Immature natural killer cell (primary cell): ENCODE measurements around the gene ITGA2. TPM values are rescaled to one million over a fixed set of nuclear protein-coding genes. Genes with fewer than 3 reads are reported as not detected.

Experiments
- DNase-seq, 3 donors: peaks; one replicate each; pipeline ENCODE4 v3.0.0; 2022; ENCODE audit warnings: mixed read lengths in 1 of 3
- H3K27ac Mint-ChIP-seq, 6 donors: one replicate each; pipeline ENCODE4 v1.8.0; 2020; ENCODE audit warnings: mixed read lengths in 6 of 6, mild to moderate bottlenecking in 5 of 6, inconsistent platforms in 4 of 6, moderate library complexity in 3 of 6
- H3K27me3 Mint-ChIP-seq, 3 donors: one replicate each; pipeline ENCODE4 v1.8.0; 2020 to 2021; ENCODE audit warnings: low read depth in 3 of 3, mild to moderate bottlenecking in 3 of 3, mixed read lengths in 3 of 3, moderate library complexity in 3 of 3, inconsistent platforms in 1 of 3
- H3K36me3 Mint-ChIP-seq, 3 donors: one replicate each; pipeline ENCODE4 v1.8.0; 2020; ENCODE audit warnings: mixed read lengths in 3 of 3, inconsistent platforms in 2 of 3, mild to moderate bottlenecking in 2 of 3
- H3K4me1 Mint-ChIP-seq, 2 donors: one replicate each; pipeline ENCODE4 v1.8.0; 2020; ENCODE audit warnings: inconsistent platforms in 2 of 2, mild to moderate bottlenecking in 2 of 2, mixed read lengths in 2 of 2, moderate library complexity in 1 of 2
- H3K4me3 Mint-ChIP-seq, 5 donors: one replicate each; pipeline ENCODE4 v1.8.0; 2020; ENCODE audit warnings: mild to moderate bottlenecking in 5 of 5, mixed read lengths in 5 of 5, inconsistent platforms in 3 of 5, moderate library complexity in 3 of 5
- H3K9me3 Mint-ChIP-seq, 6 donors: one replicate each; pipeline ENCODE4 v1.8.0; 2020; ENCODE audit warnings: mild to moderate bottlenecking in 6 of 6, mixed read lengths in 6 of 6, inconsistent platforms in 4 of 6, moderate library complexity in 3 of 6
- polyA plus RNA-seq, 3 donors: library from polyadenylated mRNA; unstranded; fragments of 300-500 nt; fragmentation: Illumina TruSeq; gene quantifications; one replicate each; pipeline ENCODE4 v1.2.3, GENCODE V29; 2021

Gene ITGA2
- polyA plus RNA-seq, 3 donors from 2014 or later = not detected

DNA sequence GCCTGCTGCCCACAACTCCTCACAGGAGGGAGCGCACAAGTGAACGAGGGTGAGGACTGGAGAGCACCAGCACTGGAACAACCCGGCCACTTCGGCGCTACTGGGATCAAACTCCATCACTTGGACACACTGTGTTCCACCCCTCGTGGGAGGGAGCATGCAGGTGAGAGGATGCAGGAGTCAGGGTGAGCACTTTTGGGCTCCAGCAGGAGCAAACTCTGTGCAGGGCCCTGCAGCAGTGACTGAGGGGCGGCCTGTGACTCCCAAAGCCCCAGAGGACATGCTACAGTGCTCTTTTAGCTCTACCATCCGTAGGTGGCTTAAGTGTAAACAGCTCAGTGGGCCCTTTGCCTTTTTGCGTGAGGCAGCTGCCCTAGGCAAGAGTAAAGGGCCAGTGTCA lies 124.8 kb downstream of the ITGA2 start:
- peaks cover 15 to 16% of the 10 kb centered on the region in 2 donors for H3K4me1 Mint-ChIP-seq
- no peaks in the 10 kb centered on the region for H3K9me3 Mint-ChIP-seq
- no peak for DNase-seq
- H3K27me3 Mint-ChIP-seq = peaks cover 0 to 3% (median 0%) of the 10 kb centered on the region in 3 donors
- H3K27ac Mint-ChIP-seq = no peak overlapping the region
- peaks cover 0 to 3% (median 0%) of the 10 kb centered on the region in 3 donors for H3K36me3 Mint-ChIP-seq
- H3K4me3 Mint-ChIP-seq = no peak overlapping the region

DNA sequence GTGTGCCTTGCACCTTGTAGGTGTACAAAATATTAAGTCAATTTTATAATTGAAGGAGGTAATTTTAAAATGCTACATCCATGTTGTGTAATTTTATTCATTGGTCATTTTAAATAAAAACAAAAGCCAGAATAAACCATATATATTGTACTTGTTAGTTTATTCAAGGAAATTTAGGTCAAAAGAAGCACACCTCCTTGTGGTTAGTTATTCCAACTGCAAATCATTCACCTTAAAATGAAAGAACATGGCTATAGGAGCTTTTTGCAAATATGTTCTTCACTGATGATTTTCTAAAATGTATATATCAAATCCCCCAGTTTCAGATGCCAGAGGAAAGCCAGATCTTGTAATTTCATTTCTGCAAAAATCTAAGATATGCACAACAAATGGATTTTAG lies 125.8 kb downstream of the ITGA2 start:
- Mint-ChIP-seq H3K36me3 (peaks cover 0 to 3% (median 0%) of the 10 kb centered on the region in 3 donors), H3K27me3 (peaks cover 0 to 3% (median 2%) of the 10 kb centered on the region in 3 donors), H3K4me1 (peaks cover 9% of the 10 kb centered on the region in 2 donors), H3K9me3 (no peaks in the 10 kb centered on the region), H3K27ac (no peak overlapping the region), H3K4me3 (no peak overlapping the region)
- no peak for DNase-seq

DNA sequence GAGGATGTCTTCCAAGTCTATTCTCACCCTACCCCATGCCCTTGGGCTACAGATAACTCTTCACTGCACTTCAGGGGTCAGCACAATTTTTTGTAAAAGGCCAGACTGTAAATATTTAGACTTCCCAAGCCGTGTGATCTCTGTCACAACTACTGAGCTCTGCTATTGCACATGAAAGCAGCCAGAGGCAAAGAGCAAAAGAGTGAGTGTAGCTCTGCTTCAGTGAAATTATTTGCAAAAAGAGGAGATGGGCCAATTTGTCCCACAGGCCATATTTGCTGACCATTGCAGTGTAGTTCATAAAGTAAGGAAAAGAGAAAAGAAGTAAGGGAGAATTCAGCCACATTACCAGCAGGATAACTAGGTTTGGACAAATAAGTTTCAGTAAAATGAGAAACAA lies 127.4 kb downstream of the ITGA2 start:
- Mint-ChIP-seq H3K36me3 (peaks cover 0 to 3% (median 0%) of the 10 kb centered on the region in 3 donors), H3K4me3 (no peak overlapping the region), H3K27ac (no peak overlapping the region), H3K27me3 (peaks cover 0 to 3% (median 2%) of the 10 kb centered on the region in 3 donors), H3K4me1 (no peaks in the 10 kb centered on the region), H3K9me3 (no peaks in the 10 kb centered on the region)
- no peak for DNase-seq

DNA sequence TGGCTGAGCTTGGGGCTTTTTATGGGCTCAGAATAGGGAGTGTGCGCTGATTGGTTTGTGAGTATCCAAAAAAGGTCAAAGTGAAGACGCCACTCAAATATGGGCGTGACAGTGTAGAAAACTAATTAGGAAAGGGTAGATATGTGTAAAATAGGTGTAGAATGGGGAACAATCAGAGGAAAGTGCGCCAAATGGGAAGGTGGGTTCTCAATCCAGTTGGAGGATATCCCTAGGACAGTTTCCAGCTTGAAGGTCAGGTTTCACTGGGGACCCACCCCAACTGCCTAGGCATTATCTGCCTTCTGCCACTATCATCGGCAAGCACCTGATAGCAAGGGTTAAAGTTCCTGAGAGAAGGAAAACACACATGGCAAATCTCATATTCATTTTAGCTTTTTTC lies 129.7 kb downstream of the ITGA2 start:
- no peak overlapping the region for H3K4me3 Mint-ChIP-seq
- H3K27ac Mint-ChIP-seq = no peak overlapping the region
- H3K27me3 Mint-ChIP-seq = peaks cover 0 to 8% (median 2%) of the 10 kb centered on the region in 3 donors
- H3K9me3 Mint-ChIP-seq = no peaks in the 10 kb centered on the region
- DNase-seq = no peak
- H3K36me3 Mint-ChIP-seq = peaks cover 0 to 3% (median 0%) of the 10 kb centered on the region in 3 donors
- no peaks in the 10 kb centered on the region for H3K4me1 Mint-ChIP-seq

DNA sequence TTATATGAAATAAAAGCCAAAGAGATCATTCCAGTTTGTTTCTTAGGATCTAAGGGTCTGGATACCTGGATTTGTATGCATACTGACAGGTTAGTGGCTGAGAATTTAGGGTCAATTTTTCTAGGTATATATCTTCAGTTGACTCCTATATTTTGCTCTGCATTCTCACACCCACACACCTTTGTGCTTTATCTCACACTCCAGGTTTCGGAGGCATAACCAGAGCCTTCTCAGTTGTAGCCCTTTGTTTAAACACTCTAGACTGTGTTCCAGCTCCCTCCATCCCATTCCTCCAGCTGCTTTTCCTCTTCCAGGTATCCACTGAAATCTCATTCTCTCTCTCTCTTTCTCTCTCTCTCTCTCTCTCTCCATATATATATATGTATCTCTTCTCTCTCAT lies 131.0 kb downstream of the ITGA2 start:
- Mint-ChIP-seq H3K36me3 (peaks cover 0 to under 1% (median 0%) of the 10 kb centered on the region in 3 donors), H3K27me3 (peaks cover 0 to 8% (median 2%) of the 10 kb centered on the region in 3 donors), H3K4me1 (no peaks in the 10 kb centered on the region), H3K9me3 (no peaks in the 10 kb centered on the region), H3K27ac (no peak overlapping the region), H3K4me3 (no peak overlapping the region)
- no peak for DNase-seq

GRCh38 chr5:53123702-53124101 lies 134.6 kb downstream of the ITGA2 start:
- no peak overlapping the region for H3K4me3 Mint-ChIP-seq
- no peaks in the 10 kb centered on the region for H3K36me3 Mint-ChIP-seq
- peaks cover 0 to 8% (median 0%) of the 10 kb centered on the region in 3 donors for H3K27me3 Mint-ChIP-seq
- H3K27ac Mint-ChIP-seq = no peak overlapping the region
- no peak for DNase-seq
- no peaks in the 10 kb centered on the region for H3K9me3 Mint-ChIP-seq
- no peaks in the 10 kb centered on the region for H3K4me1 Mint-ChIP-seq

DNA sequence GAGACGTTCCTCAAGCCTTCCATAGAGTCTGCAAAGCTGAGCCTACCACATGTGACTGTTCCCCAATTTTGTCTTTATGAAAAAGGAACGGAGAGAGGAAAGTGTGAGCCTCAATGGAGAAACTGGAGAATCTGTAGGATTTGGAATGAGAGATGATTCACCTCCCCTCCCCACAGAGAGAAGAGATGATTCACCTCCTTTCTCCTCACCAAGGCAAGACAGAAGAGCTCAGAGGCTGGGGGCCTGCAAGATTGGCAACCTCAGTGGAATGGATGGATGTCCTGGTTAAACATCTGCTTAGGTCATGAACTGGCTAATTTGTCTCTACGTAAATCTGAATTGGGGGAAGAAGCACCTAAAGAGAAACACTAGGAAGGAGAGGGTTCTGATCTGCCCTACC lies 137.4 kb downstream of the ITGA2 start:
- no peaks in the 10 kb centered on the region for H3K4me1 Mint-ChIP-seq
- H3K4me3 Mint-ChIP-seq = no peak overlapping the region
- H3K9me3 Mint-ChIP-seq = no peaks in the 10 kb centered on the region
- no peaks in the 10 kb centered on the region for H3K36me3 Mint-ChIP-seq
- peaks cover 0 to 5% (median 2%) of the 10 kb centered on the region in 3 donors for H3K27me3 Mint-ChIP-seq
- no peak overlapping the region for H3K27ac Mint-ChIP-seq
- no peak for DNase-seq

DNA sequence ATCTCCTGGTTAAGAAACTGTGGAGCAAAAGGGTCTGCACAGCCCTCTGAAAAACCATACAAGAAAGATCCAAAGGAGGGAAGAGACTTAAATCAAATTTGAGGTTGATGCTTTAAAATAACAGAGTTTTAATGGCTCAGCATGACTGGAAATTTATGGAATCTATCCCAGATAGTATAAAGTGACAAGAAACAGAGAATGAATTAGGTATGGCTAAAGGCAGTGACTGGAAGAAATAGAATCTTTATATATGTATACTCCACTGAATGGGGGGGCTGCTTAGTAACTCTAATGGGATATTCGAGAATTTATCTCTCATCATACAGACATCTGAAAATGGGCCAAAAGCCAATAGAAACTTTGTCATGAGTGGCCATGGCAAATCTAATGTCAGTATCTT lies 138.0 kb downstream of the ITGA2 start:
- Mint-ChIP-seq H3K4me3 (no peak overlapping the region), H3K27me3 (peaks cover 0 to 5% (median 3%) of the 10 kb centered on the region in 3 donors), H3K9me3 (no peaks in the 10 kb centered on the region), H3K27ac (no peak overlapping the region), H3K4me1 (no peaks in the 10 kb centered on the region), H3K36me3 (no peaks in the 10 kb centered on the region)
- no peak for DNase-seq

- Mint-ChIP-seq H3K36me3 (no peaks in the 10 kb centered on the region), H3K4me3 (no peak overlapping the region), H3K27me3 (peaks cover 0 to 3% (median 0%) of the 10 kb centered on the region in 3 donors), H3K4me1 (no peaks in the 10 kb centered on the region), H3K9me3 (no peaks in the 10 kb centered on the region), H3K27ac (no peak overlapping the region)
- no peak for DNase-seq
These were observed 139.3 kb downstream of the ITGA2 start for GRCh38 chr5:53128481-53128880.

- Mint-ChIP-seq H3K4me1 (no peaks in the 10 kb centered on the region), H3K36me3 (no peaks in the 10 kb centered on the region), H3K27me3 (peaks cover 0 to 3% (median 0%) of the 10 kb centered on the region in 3 donors), H3K9me3 (no peaks in the 10 kb centered on the region), H3K27ac (no peak overlapping the region), H3K4me3 (no peak overlapping the region)
- no peak for DNase-seq
These were observed 141.1 kb downstream of the ITGA2 start for GRCh38 chr5:53130266-53130665.

DNA sequence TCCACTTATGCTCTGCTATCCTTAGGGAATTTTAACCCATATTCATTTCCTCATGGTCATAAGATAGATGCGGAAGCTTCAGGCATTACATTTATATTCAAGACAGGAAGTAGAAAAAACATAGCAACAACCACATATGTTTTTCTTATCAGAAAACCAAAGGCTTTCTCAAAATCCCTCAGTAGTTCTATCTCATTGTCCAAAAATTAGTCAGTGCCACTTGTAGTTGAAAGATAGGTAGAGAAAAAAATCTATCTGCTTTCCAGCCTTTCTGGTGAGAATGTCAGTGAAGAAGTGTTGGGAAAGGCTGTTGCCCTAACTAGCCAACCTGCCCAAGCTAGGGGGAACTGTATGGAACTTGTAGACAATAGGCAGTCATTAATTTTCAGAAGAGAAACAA lies 143.9 kb downstream of the ITGA2 start:
- H3K27me3 Mint-ChIP-seq = peaks cover 0 to 3% (median 0%) of the 10 kb centered on the region in 3 donors
- H3K4me1 Mint-ChIP-seq = no peaks in the 10 kb centered on the region
- no peaks in the 10 kb centered on the region for H3K9me3 Mint-ChIP-seq
- H3K36me3 Mint-ChIP-seq = no peaks in the 10 kb centered on the region
- no peak overlapping the region for H3K4me3 Mint-ChIP-seq
- no peak for DNase-seq
- no peak overlapping the region for H3K27ac Mint-ChIP-seq

Other genes starting within 250 kb of the ITGA2 start
- 1 to 10 TPM in 1 of 3 donors, not detected in 2; 7.3 TPM for gene ITGA1, start 201.4 kb upstream of the ITGA2 start, polyA plus RNA-seq
- gene PELO, start 201.4 kb upstream of the ITGA2 start, polyA plus RNA-seq = 10 to 100 TPM in 1 of 3 donors, 1 to 10 TPM in 2; 1.3 to 10.5 (median 2.3) TPM
- gene MOCS2, start 120.4 kb downstream of the ITGA2 start, polyA plus RNA-seq = 10 to 100 TPM; 33.3 to 59.9 (median 40.7) TPM